HG03280 (cell line): ENCODE data around the gene BRD2.

Experiments
- ATAC-seq: cut with Tn5 transposase; IDR thresholded peaks from one replicate; pipeline ENCODE4 v1.9.1; 2021; ENCODE audit warnings: mild to moderate bottlenecking, moderate library complexity; ENCODE audit not compliant: unreplicated experiment

The BRD2 gene

GRCh38 chr6:32971242-32971580 lies 2.8 kb downstream of the BRD2 start:
- no peak for ATAC-seq

GRCh38 chr6:32971581-32972352 lies 3.4 kb downstream of the BRD2 start:
- ATAC-seq: peak; percentile 46

GRCh38 chr6:32972353-32973143 lies 4.2 kb downstream of the BRD2 start:
- no peak for ATAC-seq

GRCh38 chr6:32973144-32974015 lies 5.0 kb downstream of the BRD2 start:
- no peak for ATAC-seq

GRCh38 chr6:32974016-32974333 lies 5.6 kb downstream of the BRD2 start:
- ATAC-seq: no peak

GRCh38 chr6:32974541-32975308 lies 6.3 kb downstream of the BRD2 start:
- no peak for ATAC-seq

GRCh38 chr6:32975886-32976285 lies 7.5 kb downstream of the BRD2 start:
- no peak for ATAC-seq

- no peak for ATAC-seq
These were observed 8.1 kb downstream of the BRD2 start for GRCh38 chr6:32976334-32977069.

GRCh38 chr6:32977272-32977952 lies 9.0 kb downstream of the BRD2 start:
- ATAC-seq: no peak

- ATAC-seq: no peak
These were observed 9.5 kb downstream of the BRD2 start for GRCh38 chr6:32977953-32978324.

GRCh38 chr6:32979720-32980487 lies 11.5 kb downstream of the BRD2 start:
- ATAC-seq: no peak

- ATAC-seq: no peak
These were observed 12.2 kb downstream of the BRD2 start for GRCh38 chr6:32980488-32981038.

GRCh38 chr6:32982084-32982701 lies 13.8 kb downstream of the BRD2 start:
- ATAC-seq: no peak

- no peak for ATAC-seq
These were observed 14.5 kb downstream of the BRD2 start for GRCh38 chr6:32982702-32983492.

- ATAC-seq: no peak
These were observed 15.1 kb downstream of the BRD2 start for GRCh38 chr6:32983493-32983848.

- peak; percentile 6 for ATAC-seq
These were observed 15.7 kb downstream of the BRD2 start for GRCh38 chr6:32983964-32984621.
